D721Med (cell line): ENCODE results near the gene KRR1.
A peak's percentile ranks its signal among the peaks of the same experiment; 100 is the strongest.
"Not testable (repeated sequence)": the region's sequence is repeated elsewhere in the genome, so short reads cannot be mapped to it uniquely, and the experiment has no call there.

Source experiments
- DNase-seq: peaks from one replicate; pipeline ENCODE4 v3.0.0; 2011; ENCODE audit warnings: low spot score; ENCODE audit not compliant: insufficient read length
- FAIRE-seq: peaks from 2 replicates; lab custom pipeline; 2011; peaks lifted over from hg19 to GRCh38; lab: Jason Lieb, UNC
- CTCF ChIP-seq: IDR thresholded peaks from 2 replicates; pipeline ENCODE4 v1.5.1; 2012; ENCODE audit warnings: mild to moderate bottlenecking, control low read depth; ENCODE audit not compliant: insufficient read depth; ENCODE audit errors: missing control alignments

KRR1 gene

GRCh38 chr12:75503866-75504265 lies 7.5 kb downstream of the KRR1 start:
- TF ChIP-seq CTCF = no peak
- FAIRE-seq (no peak), DNase-seq (no peak)

GRCh38 chr12:75503459-75503858 lies 8.0 kb downstream of the KRR1 start:
- DNase-seq (no peak), FAIRE-seq (no peak)
- TF ChIP-seq CTCF = no peak

- DNase-seq (no peak), FAIRE-seq (no peak)
- no peak for TF ChIP-seq CTCF
These were observed 20.2 kb downstream of the KRR1 start for GRCh38 chr12:75491169-75491568.

- TF ChIP-seq CTCF = no peak
- DNase-seq (no peak), FAIRE-seq (no peak)
These were observed 21.7 kb downstream of the KRR1 start for GRCh38 chr12:75489613-75490210.

GRCh38 chr12:75489187-75489586 lies 22.2 kb downstream of the KRR1 start:
- FAIRE-seq (no peak), DNase-seq (no peak)
- TF ChIP-seq CTCF = no peak

GRCh38 chr12:75488553-75488952 lies 22.9 kb downstream of the KRR1 start:
- no peak for FAIRE-seq
- no peak for DNase-seq
- TF ChIP-seq CTCF = peak; percentile 14

GRCh38 chr12:75487308-75487707 lies 24.1 kb downstream of the KRR1 start:
- DNase-seq (no peak), FAIRE-seq (no peak)
- no peak for TF ChIP-seq CTCF

- DNase-seq, FAIRE-seq: not testable (repeated sequence)
These were observed 27.0 kb downstream of the KRR1 start for GRCh38 chr12:75484450-75484849.
